Measurements from ENCODE around the gene CD82.
"Not testable (repeated sequence)": the region's sequence is repeated elsewhere in the genome, so short reads cannot be mapped to it uniquely, and the experiment has no call there.

Gene CD82

GRCh38 chr11:44540667-44541066 lies 24.8 kb upstream of the CD82 start:
- no peak for DNase-seq (ENCODE audit: low read depth)
- TF ChIP-seq CTCF (IDR thresholded peaks at IDR 0.05; ENCODE audit: insufficient read depth, low read depth, low read length, missing control alignments) = no peak
- no peak overlapping the region for H3K4me3 ChIP-seq (ENCODE audit: low read depth, low read length)

- DNase-seq (ENCODE audit: low read depth) = no peak
- TF ChIP-seq CTCF (IDR thresholded peaks at IDR 0.05; ENCODE audit: insufficient read depth, low read depth, low read length, missing control alignments) = no peak
- no peak overlapping the region for H3K4me3 ChIP-seq (ENCODE audit: low read depth, low read length)
Measured at GRCh38 chr11:44542372-44542771, 23.1 kb upstream of the CD82 start.

GRCh38 chr11:44546984-44547383 lies 18.5 kb upstream of the CD82 start:
- not testable (repeated sequence) for H3K4me3 ChIP-seq (ENCODE audit: low read depth, low read length); DNase-seq (ENCODE audit: low read depth)

- H3K4me3 ChIP-seq (ENCODE audit: low read depth, low read length); DNase-seq (ENCODE audit: low read depth): not testable (repeated sequence)
Measured at GRCh38 chr11:44547534-44547933, 17.9 kb upstream of the CD82 start.

- no peak for TF ChIP-seq CTCF (IDR thresholded peaks at IDR 0.05; ENCODE audit: insufficient read depth, low read depth, low read length, missing control alignments)
- DNase-seq (ENCODE audit: low read depth) = no peak
- no peak overlapping the region for H3K4me3 ChIP-seq (ENCODE audit: low read depth, low read length)
Measured at GRCh38 chr11:44548032-44548695, 17.3 kb upstream of the CD82 start.

- not testable (repeated sequence) for H3K4me3 ChIP-seq (ENCODE audit: low read depth, low read length); DNase-seq (ENCODE audit: low read depth)
Measured at GRCh38 chr11:44548961-44549749, 16.3 kb upstream of the CD82 start.

- TF ChIP-seq CTCF (IDR thresholded peaks at IDR 0.05; ENCODE audit: insufficient read depth, low read depth, low read length, missing control alignments) = no peak
- no peak for DNase-seq (ENCODE audit: low read depth)
Measured at GRCh38 chr11:44550123-44550522, 15.3 kb upstream of the CD82 start.

GRCh38 chr11:44551456-44552139 lies 13.9 kb upstream of the CD82 start:
- H3K4me3 ChIP-seq (ENCODE audit: low read depth, low read length) = no peak overlapping the region
- TF ChIP-seq CTCF (IDR thresholded peaks at IDR 0.05; ENCODE audit: insufficient read depth, low read depth, low read length, missing control alignments) = no peak
- no peak for DNase-seq (ENCODE audit: low read depth)

More at GRCh38 chr11:44550123-44550522, 15.3 kb upstream of the CD82 start:
- H3K4me3 ChIP-seq (ENCODE audit: low read depth, low read length) = no peak overlapping the region

All from GM12865 (cell line).